HG02943 (cell line): ENCODE measurements around the gene DLG1.
A peak's percentile ranks its signal among the peaks of the same experiment; 100 is the strongest.
"Not testable (repeated sequence)": the region's sequence is repeated elsewhere in the genome, so short reads cannot be mapped to it uniquely, and the experiment has no call there.

Experiments used
- ATAC-seq: cut with Tn5 transposase; IDR thresholded peaks from one replicate; pipeline ENCODE4 v1.9.1; 2021; ENCODE audit warnings: mild to moderate bottlenecking, low read depth, moderate library complexity; ENCODE audit not compliant: unreplicated experiment

The DLG1 gene

DNA sequence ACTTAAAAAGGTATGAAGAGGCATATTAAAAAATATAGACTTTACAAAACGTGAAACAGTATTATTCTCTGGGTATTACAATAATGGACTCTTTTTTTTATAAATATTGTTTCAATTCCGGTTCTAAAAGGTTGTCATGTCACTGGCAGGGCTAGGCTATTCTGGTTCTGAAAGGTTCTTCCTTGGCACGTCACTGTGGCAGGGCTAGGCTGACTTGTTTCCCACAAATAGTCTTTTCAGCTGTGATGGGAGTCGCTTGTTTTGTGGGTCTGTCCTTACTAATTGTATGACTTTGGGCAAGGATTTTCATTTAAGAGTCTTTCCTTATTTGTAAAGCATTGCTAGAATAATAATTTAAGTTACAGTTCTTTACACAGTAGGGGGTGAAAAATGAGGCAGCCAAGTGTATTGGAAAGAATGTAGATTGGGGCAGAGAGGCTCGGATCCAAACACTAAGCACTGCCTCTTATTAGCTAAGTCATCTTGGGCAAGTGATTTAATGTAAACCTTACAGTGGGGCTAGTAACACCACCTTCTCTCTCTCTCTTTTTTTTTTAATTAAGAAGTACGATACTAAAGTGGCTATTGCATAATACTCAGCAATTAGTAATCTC lies 256.4 kb downstream of the DLG1 start:
- ATAC-seq, result no peak

- ATAC-seq, result no peak
Measured at GRCh38 chr3:197040658-197041057, 257.8 kb downstream of the DLG1 start.

DNA sequence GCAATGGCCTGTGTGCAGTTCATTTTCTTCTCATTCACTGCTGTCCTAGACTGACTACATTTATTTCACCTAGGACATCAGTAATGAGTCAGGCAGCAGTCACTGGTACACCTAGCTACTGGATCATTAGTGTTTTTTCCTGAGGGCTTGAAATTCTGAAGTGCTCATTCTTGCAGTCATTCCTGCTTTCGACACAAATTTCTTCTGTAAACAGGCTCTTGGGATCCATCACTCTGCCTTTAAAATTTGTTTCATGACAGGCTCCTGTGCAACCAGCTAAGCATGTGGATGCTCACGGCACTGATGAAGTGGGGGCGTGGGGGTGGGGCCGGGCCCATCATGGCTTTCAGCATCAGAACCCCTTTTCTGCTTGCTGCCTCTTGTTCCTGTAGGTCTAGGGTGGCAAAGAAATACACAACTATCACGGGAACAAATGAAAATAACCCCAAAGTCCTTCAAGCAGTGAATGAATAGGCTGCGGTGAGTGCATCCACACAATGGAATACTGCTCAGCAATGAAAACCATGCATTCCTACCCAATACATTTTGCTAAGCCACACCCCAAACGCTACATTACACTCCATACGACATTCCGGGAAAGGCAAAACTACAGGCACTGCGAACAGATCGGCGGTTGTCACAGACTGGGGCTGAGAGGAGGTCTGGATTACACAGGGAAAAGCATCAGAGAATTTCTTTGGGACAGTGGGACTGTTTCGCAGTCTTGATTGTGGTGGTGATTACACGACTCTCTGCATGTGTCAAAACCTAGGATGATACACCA lies 259.5 kb downstream of the DLG1 start:
- ATAC-seq, result no peak

- ATAC-seq, result no peak
Measured at GRCh38 chr3:197035577-197035976, 262.8 kb downstream of the DLG1 start.

GRCh38 chr3:197034778-197035177 lies 263.6 kb downstream of the DLG1 start:
- ATAC-seq, result not testable (repeated sequence)

DNA sequence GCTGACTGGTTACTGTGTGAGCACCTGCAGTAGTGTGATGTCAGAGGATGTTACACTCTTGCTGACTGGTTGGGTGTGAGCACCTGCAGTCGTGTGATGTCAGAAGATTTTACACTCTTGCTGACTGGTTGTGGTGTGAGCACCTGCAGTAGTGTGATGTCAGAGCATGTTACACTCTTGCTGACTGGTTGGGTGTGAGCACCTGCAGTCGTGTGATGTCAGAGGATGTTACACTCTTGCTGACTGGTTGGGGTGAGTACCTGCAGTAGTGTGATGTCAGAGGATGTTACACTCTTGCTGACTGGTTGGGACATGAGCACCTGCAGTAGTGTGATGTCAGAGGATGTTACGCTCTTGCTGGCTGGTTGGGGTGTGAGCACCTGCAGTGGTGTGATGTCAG lies 264.6 kb downstream of the DLG1 start:
- not testable (repeated sequence) for ATAC-seq

- ATAC-seq, result no peak
Measured at GRCh38 chr3:197031315-197032285, 266.8 kb downstream of the DLG1 start.

- no peak for ATAC-seq
Measured at GRCh38 chr3:197030379-197031314, 267.8 kb downstream of the DLG1 start.

GRCh38 chr3:197029511-197030167 lies 268.8 kb downstream of the DLG1 start, which contains the start of gene MELTF:
TSS of gene MELTF (minus strand) at chr3:197029817. CDS start at chr3:197029702, 115 bp downstream.
- ATAC-seq, result peak; percentile 64

DNA sequence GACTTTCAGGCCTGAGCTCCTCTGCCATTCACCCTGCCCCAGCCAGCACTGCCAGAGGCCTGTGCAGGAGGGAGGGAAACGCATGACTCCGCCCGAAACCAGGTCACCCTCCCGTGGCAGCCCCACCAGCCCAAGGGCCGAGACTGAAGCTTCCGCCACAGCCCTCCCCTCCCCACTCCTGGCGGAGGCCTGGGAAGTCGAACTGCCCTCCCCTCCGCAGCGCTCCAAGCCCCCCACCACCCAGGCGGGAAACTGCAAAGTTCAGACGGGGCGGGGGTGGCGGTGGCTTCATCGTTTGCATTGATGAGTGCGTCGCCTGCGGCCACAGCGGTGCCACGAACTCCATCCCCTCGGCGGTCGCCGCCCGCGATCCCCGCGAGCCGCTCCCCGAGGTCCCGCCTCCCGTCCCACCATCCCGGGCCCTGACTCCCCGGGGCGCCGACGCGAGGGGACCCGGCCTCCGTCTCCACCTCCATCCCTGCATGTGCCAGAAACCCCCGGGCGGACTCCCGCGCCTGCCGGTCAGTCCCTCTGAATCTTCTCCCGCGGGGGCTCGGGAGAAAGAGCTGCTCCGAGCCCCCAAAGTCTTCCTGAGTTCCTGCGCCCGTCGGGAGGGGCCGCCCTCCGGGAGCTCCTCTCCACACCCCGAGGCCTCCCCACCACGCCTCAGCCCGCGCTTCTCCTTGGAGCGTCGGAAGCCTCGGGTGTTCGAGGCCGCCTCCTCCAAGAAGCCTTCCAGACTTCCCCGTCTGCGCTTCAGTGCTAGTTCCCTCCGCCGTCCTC lies 269.5 kb downstream of the DLG1 start:
- ATAC-seq, result peak; percentile 8

GRCh38 chr3:197027896-197028727 lies 270.3 kb downstream of the DLG1 start:
- no peak for ATAC-seq

GRCh38 chr3:197027151-197027895 lies 271.1 kb downstream of the DLG1 start:
- ATAC-seq, result no peak

- ATAC-seq, result no peak
Measured at GRCh38 chr3:197026481-197026866, 271.9 kb downstream of the DLG1 start.

DNA sequence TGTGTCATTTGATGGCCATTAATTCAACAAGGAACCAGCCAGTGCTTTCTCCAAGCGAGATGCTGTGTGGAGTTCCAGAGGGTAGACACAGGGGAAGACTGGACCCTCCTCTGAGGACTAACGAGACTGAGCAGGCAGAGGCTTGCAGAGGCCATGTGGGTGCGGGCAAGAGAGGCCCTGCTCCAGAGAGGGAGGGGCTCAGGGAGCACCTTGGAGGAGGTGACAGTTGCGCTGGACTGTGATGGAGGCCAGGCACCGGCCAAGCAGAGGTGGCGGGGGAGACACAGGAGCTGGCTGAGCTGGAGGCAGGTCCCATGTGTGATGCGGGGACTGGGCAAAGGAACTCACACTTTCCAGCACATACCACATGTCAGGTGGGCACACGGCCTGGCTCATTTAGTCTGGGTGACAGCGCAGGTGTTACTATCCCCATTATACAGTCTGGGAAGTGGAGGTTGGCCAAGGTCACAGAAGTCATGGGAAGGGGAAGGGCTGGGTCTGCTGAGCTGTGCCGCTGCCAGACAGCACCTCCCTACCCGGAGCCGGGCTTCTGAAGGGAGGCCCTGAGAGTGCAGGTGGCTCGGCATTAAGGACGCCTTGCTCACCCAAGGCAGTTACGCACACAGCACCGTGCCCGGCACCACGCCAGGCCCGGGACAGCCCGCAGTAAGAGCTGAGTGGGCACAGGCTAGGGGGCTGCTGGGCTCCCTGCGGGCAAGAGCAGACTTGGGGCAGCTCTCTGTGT lies 272.5 kb downstream of the DLG1 start:
- ATAC-seq, result no peak

- no peak for ATAC-seq
Measured at GRCh38 chr3:197024881-197025735, 273.3 kb downstream of the DLG1 start.
